Endothelial cell (in vitro differentiated cells): ENCODE data around the gene FNDC8. TPM values are rescaled to one million over a fixed set of nuclear protein-coding genes. Genes with fewer than 3 reads are reported as not detected.

Source experiments
- DNase-seq: peaks from one replicate; pipeline ENCODE4 v3.0.0; 2021; ENCODE audit warnings: low spot score
- H3K27ac Mint-ChIP-seq: one replicate; pipeline ENCODE4 v1.8.0; 2021; ENCODE audit warnings: mixed read lengths, inconsistent platforms; ENCODE audit not compliant: unreplicated experiment
- H3K27me3 Mint-ChIP-seq: one replicate; pipeline ENCODE4 v1.8.0; 2021; ENCODE audit warnings: mild to moderate bottlenecking, moderate library complexity, mixed read lengths, inconsistent platforms; ENCODE audit not compliant: unreplicated experiment
- H3K36me3 Mint-ChIP-seq: one replicate; pipeline ENCODE4 v1.8.0; 2021; ENCODE audit warnings: mild to moderate bottlenecking, low read depth, mixed read lengths, inconsistent platforms; ENCODE audit not compliant: unreplicated experiment
- H3K4me1 Mint-ChIP-seq: one replicate; pipeline ENCODE4 v1.8.0; 2021; ENCODE audit warnings: mild to moderate bottlenecking, mixed read lengths, inconsistent platforms; ENCODE audit not compliant: unreplicated experiment
- H3K4me3 Mint-ChIP-seq: one replicate; pipeline ENCODE4 v1.8.0; 2021; ENCODE audit warnings: mild to moderate bottlenecking, mixed read lengths, inconsistent platforms; ENCODE audit not compliant: unreplicated experiment
- H3K9me3 Mint-ChIP-seq: one replicate; pipeline ENCODE4 v1.8.0; 2021; ENCODE audit warnings: mixed read lengths, inconsistent platforms; ENCODE audit not compliant: unreplicated experiment
- CTCF ChIP-seq: fragments of 200-600 bp; sonication (generic); IDR thresholded peaks from one replicate; pipeline ENCODE4 v1.5.0; 2021; ENCODE audit warnings: antibody characterized with exemption; ENCODE audit not compliant: unreplicated experiment
- total RNA-seq: library from RNA; stranded (reverse); fragmentation: NEBNext Ultra II Directional; extraction: Animal tissue kit (Norgen Biotek cat#: 25700); gene quantifications from one replicate; pipeline ENCODE4 v1.2.1, GENCODE V29; 2021; ENCODE audit not compliant: unreplicated experiment

FNDC8 gene
- total RNA-seq, 1 donor from 2014 or later: not detected

GRCh38 chr17:35154196-35155165 is 33.1 kb downstream of the FNDC8 start:
- Mint-ChIP-seq H3K27me3 (peaks cover 3% of the 10 kb centered on the region), H3K9me3 (no peaks in the 10 kb centered on the region), H3K4me3 (no peak overlapping the region), H3K36me3 (no peaks in the 10 kb centered on the region), H3K4me1 (peaks cover 9% of the 10 kb centered on the region), H3K27ac (no peak overlapping the region)
- no peak for TF ChIP-seq CTCF
- no peak for DNase-seq

DNA sequence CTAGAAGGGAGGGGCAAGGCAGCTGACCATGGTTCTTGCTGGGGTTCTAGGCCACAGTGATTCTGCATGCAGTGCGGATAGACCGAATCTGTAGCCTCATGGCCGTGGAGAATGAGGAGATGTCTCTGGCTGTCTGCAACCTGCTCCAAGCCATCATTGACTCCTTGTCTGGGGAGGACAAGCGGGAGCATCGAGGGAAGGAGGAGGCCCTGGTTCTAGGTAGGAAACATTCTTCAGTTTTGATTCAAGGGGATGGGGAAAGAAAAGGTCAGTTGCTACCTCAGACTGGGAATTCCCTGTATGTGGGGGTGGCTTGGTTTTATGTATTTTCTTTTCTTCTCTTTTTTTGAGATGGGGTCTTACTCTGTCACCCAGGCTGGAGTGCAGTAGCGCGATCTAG is 33.8 kb downstream of the FNDC8 start:
- no peak for TF ChIP-seq CTCF
- H3K27ac Mint-ChIP-seq: no peak overlapping the region
- H3K4me1 Mint-ChIP-seq: peaks cover 9% of the 10 kb centered on the region
- DNase-seq: no peak
- H3K9me3 Mint-ChIP-seq: no peaks in the 10 kb centered on the region
- H3K27me3 Mint-ChIP-seq: peaks cover 1% of the 10 kb centered on the region
- no peak overlapping the region for H3K4me3 Mint-ChIP-seq
- H3K36me3 Mint-ChIP-seq: no peaks in the 10 kb centered on the region

DNA sequence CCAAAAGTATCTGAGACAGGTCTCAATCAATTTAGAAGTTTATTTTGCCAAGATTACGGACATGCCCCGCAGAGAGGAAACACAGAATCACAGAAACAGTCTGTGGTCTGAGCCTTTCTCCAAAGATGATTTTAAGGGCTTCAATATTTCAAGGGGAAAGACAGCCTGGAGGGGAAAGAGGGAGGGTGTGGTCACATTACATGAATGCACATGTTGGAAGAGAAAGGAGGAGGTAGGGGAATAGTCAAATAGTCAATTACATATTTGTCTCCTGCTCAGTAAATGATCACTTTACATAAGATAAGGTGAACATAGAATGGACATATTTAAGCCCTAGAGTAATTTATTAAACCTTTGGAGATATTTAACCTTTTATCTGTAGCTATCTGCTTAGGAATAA is 38.5 kb downstream of the FNDC8 start:
- Mint-ChIP-seq H3K4me1 (peaks cover 3% of the 10 kb centered on the region), H3K9me3 (no peaks in the 10 kb centered on the region), H3K27ac (no peak overlapping the region), H3K36me3 (no peaks in the 10 kb centered on the region), H3K4me3 (no peak overlapping the region), H3K27me3 (no peaks in the 10 kb centered on the region)
- no peak for TF ChIP-seq CTCF
- no peak for DNase-seq

DNA sequence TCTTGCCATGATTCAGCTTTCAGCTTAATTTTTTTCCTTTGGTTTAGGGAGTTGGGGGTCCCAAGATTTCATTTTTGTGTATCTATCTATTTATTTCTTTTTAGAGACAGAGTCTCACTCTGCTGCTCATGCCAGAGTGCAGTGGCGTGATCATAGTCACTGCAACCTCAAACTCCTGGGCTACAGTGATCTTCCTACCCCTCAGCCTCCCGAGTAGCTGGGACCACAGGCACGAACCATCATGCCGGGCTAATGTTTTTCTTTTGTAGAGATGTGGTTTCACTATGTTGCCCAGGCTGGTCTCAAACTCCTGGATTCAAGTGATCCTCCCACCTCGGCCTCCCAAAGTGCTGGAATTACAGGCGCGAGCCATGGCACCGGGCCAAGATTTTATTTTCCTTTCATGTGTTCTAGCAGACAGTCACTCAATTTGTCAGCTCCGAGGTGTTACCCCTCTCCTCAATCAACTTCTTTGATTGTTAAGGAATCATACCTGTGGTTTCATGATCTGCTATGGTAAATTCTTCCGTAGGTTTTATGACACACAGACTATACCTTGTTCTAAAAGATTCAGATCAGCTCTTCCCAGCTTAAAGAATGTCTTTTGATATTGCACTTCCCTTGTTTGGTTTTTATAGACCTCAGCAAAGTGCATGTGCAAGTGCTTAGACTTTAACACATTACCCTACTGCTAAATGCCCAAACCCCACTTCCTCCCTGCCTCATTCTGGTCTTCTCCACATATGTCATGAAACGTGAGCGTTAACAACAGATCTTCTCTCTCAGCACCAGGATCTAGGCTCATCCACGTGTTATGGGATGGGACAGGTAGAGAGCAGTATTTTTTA is 39.2 kb downstream of the FNDC8 start:
- Mint-ChIP-seq H3K36me3 (no peaks in the 10 kb centered on the region), H3K27ac (no peak overlapping the region), H3K4me1 (peaks cover 3% of the 10 kb centered on the region), H3K4me3 (no peak overlapping the region), H3K27me3 (no peaks in the 10 kb centered on the region), H3K9me3 (no peaks in the 10 kb centered on the region)
- TF ChIP-seq CTCF: no peak
- DNase-seq: no peak
